NCI-H748 treated with DMSO at 0.1 percent for 48 hours (cell line): Measurements from ENCODE around the gene PCCA.
A peak's percentile ranks its signal among the peaks of the same experiment; 100 is the strongest.
"Not testable (repeated sequence)": the region's sequence is repeated elsewhere in the genome, so short reads cannot be mapped to it uniquely, and the experiment has no call there.

Experiments
- DNase-seq: peaks from one replicate; lab custom pipeline; 2025; lab: John Stamatoyannopoulos, UW

Gene PCCA

GRCh38 chr13:100141461-100141961 is 52.6 kb downstream of the PCCA start:
- not testable (repeated sequence) for DNase-seq

- no peak for DNase-seq
Observed at GRCh38 chr13:100146534-100146933, 57.6 kb downstream of the PCCA start.

- DNase-seq: no peak
Observed at GRCh38 chr13:100147825-100148224, 58.9 kb downstream of the PCCA start.

GRCh38 chr13:100148422-100148821 is 59.5 kb downstream of the PCCA start:
- no peak for DNase-seq

- no peak for DNase-seq
Observed at GRCh38 chr13:100149389-100149788, 60.5 kb downstream of the PCCA start.

GRCh38 chr13:100150711-100151110 is 61.8 kb downstream of the PCCA start:
- not testable (repeated sequence) for DNase-seq

GRCh38 chr13:100154842-100155416 is 66.0 kb downstream of the PCCA start:
- DNase-seq: no peak

- DNase-seq: no peak
Observed at GRCh38 chr13:100156788-100157187, 67.9 kb downstream of the PCCA start.

GRCh38 chr13:100158569-100158968 is 69.7 kb downstream of the PCCA start:
- DNase-seq: no peak

GRCh38 chr13:100159584-100159983 is 70.7 kb downstream of the PCCA start:
- DNase-seq: no peak

GRCh38 chr13:100160450-100160849 is 71.6 kb downstream of the PCCA start:
- DNase-seq: no peak

- no peak for DNase-seq
Observed at GRCh38 chr13:100163375-100163774, 74.5 kb downstream of the PCCA start.

GRCh38 chr13:100173203-100173602 is 84.3 kb downstream of the PCCA start:
- DNase-seq: no peak

GRCh38 chr13:100174455-100174854 is 85.6 kb downstream of the PCCA start:
- not testable (repeated sequence) for DNase-seq

- peak; percentile 50 for DNase-seq
Observed at GRCh38 chr13:100175078-100175802, 86.3 kb downstream of the PCCA start.

GRCh38 chr13:100175803-100176182 is 86.9 kb downstream of the PCCA start:
- DNase-seq: no peak

- DNase-seq: peak; percentile 89
Observed at GRCh38 chr13:100176801-100177400, 88.0 kb downstream of the PCCA start.

GRCh38 chr13:100178309-100178708 is 89.4 kb downstream of the PCCA start:
- no peak for DNase-seq

- DNase-seq: no peak
Observed at GRCh38 chr13:100179276-100179675, 90.4 kb downstream of the PCCA start.

- peak; percentile 32 for DNase-seq
Observed at GRCh38 chr13:100182900-100183490, 94.1 kb downstream of the PCCA start.

GRCh38 chr13:100184095-100184494 is 95.2 kb downstream of the PCCA start:
- DNase-seq: no peak

- DNase-seq: no peak
Observed at GRCh38 chr13:100195568-100195967, 106.7 kb downstream of the PCCA start.

- no peak for DNase-seq
Observed at GRCh38 chr13:100196375-100196774, 107.5 kb downstream of the PCCA start.
